NCI-H2171 (cell line): ENCODE results near the gene SMOC2.

Source experiments
- DNase-seq: peaks from one replicate; lab custom pipeline; 2025; lab: John Stamatoyannopoulos, UW

Gene SMOC2

GRCh38 chr6:168447282-168447681 is 6.3 kb downstream of the SMOC2 start:
- DNase-seq = no peak

GRCh38 chr6:168447700-168448099 is 6.7 kb downstream of the SMOC2 start:
- no peak for DNase-seq

- DNase-seq = no peak
Observed at GRCh38 chr6:168448243-168448855, 7.4 kb downstream of the SMOC2 start.

GRCh38 chr6:168450917-168451316 is 9.9 kb downstream of the SMOC2 start:
- DNase-seq = peak; percentile 11

GRCh38 chr6:168451805-168452517 is 11.0 kb downstream of the SMOC2 start:
- DNase-seq = no peak

GRCh38 chr6:168452685-168453377 is 11.8 kb downstream of the SMOC2 start:
- no peak for DNase-seq

- DNase-seq = no peak
Observed at GRCh38 chr6:168455847-168456530, 15.0 kb downstream of the SMOC2 start.

GRCh38 chr6:168456907-168457652 is 16.1 kb downstream of the SMOC2 start:
- no peak for DNase-seq

GRCh38 chr6:168457653-168457934 is 16.6 kb downstream of the SMOC2 start:
- DNase-seq = no peak

- DNase-seq = no peak
Observed at GRCh38 chr6:168458101-168458500, 17.1 kb downstream of the SMOC2 start.

GRCh38 chr6:168459572-168459971 is 18.6 kb downstream of the SMOC2 start:
- DNase-seq = no peak

GRCh38 chr6:168462289-168462853 is 21.4 kb downstream of the SMOC2 start:
- DNase-seq = no peak

GRCh38 chr6:168464546-168464945 is 23.6 kb downstream of the SMOC2 start:
- no peak for DNase-seq

GRCh38 chr6:168468045-168468444 is 27.1 kb downstream of the SMOC2 start:
- no peak for DNase-seq

- no peak for DNase-seq
Observed at GRCh38 chr6:168469521-168469920, 28.5 kb downstream of the SMOC2 start.

GRCh38 chr6:168469926-168470325 is 28.9 kb downstream of the SMOC2 start:
- no peak for DNase-seq

- DNase-seq = no peak
Observed at GRCh38 chr6:168472363-168472762, 31.4 kb downstream of the SMOC2 start.

GRCh38 chr6:168473197-168473596 is 32.2 kb downstream of the SMOC2 start:
- DNase-seq = no peak

GRCh38 chr6:168475188-168476013 is 34.4 kb downstream of the SMOC2 start:
- no peak for DNase-seq

- DNase-seq = no peak
Observed at GRCh38 chr6:168479421-168479820, 38.4 kb downstream of the SMOC2 start.

- DNase-seq = no peak
Observed at GRCh38 chr6:168480481-168480880, 39.5 kb downstream of the SMOC2 start.
